ENCODE measurements around the gene AUTS2. TPM values are rescaled to one million over a fixed set of nuclear protein-coding genes. Genes with fewer than 3 reads are reported as not detected.

Gene AUTS2
- total RNA-seq, 1 experiment from 2014 or later: 2.5 TPM

DNA sequence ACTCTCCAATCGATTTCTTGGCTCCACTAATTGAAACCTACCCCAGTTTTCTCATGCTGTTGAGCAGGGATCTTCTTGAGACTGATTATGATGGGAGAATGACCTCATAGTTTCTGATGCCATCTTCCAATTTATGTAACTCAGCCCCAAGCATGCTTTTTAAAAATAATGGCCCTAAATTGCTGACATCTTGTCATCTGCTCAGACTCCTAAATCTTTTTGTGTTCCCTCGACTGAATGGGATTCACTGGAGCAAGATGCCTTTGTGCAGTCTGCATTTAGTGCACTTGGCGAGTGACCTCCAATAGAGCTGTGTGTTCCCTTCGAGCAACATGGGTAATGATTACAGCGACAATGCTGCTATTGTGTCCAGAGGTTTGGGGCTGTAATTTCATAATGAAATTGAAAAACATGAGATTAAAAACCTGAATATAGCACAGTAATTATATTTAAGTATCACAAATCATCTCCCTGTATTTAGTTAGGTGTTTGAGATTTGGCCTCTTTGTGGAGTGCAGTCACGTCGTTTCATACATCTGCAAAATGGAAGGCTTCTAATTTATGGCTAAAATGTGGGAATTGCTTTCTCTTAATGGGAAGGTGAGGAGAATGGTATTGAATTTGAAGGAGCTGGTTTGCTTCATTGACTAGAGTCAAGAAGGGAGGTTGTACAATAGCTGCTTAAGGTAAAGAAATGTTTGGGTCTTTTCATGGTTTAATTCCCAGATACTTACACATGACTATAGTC is 192.9 kb downstream of the AUTS2 start:
- intact Hi-C loops (cut with micrococcal nuclease; ENCODE audit: unreplicated experiment) (no loop called here), in situ Hi-C loops (cut with HindIII; ENCODE audit: low pct_unique_long_range_greater_than_20kb, low sequenced_read_pairs) (no loop called here)
- Histone ChIP-seq H3K27ac (ENCODE audit: low read length) (no peak overlapping the region), H3K27me3 (ENCODE audit: control insufficient read depth, insufficient read depth, low read length) (no peaks in the 10 kb centered on the region), H3K36me3 (ENCODE audit: control insufficient read depth, insufficient read depth, low read length) (no peaks in the 10 kb centered on the region), H3K4me3 (ENCODE audit: low read depth in 2 of 2, low read length in 2 of 2) (no peak overlapping the region), H3K9me3 (ENCODE audit: control insufficient read depth, insufficient read depth, low read depth, low read length) (no peaks in the 10 kb centered on the region), H3K4me1 (ENCODE audit: control insufficient read depth, insufficient read depth, low read length) (no peaks in the 10 kb centered on the region)
- DNase-seq (ENCODE audit: low read depth, low spot score) (no peak), ATAC-seq (no peak)
- CTCF ChIA-PET: no interaction called here
- BruUV-seq (replicated peaks): no TSS peak
- POLR2A ChIA-PET: no interaction called here
- TF ChIP-seq POLR2AphosphoS5 (IDR thresholded peaks at IDR 0.05; ENCODE audit: low read depth, low read length): no peak
- no peak for TF ChIP-seq SIN3A (IDR thresholded peaks at IDR 0.05; ENCODE audit: borderline replicate concordance, insufficient read depth, low read depth, low read length)
- TF ChIP-seq TCF7L2 (IDR thresholded peaks at IDR 0.05; ENCODE audit: low read depth, low read length): no peak

GRCh38 chr7:69791739-69792138 is 193.5 kb downstream of the AUTS2 start:
- ChIA-PET POLR2A (no interaction called here), CTCF (no interaction called here)
- Histone ChIP-seq H3K4me3 (ENCODE audit: low read depth in 2 of 2, low read length in 2 of 2) (no peak overlapping the region), H3K27ac (ENCODE audit: low read length) (no peak overlapping the region), H3K36me3 (ENCODE audit: control insufficient read depth, insufficient read depth, low read length) (no peaks in the 10 kb centered on the region), H3K9me3 (ENCODE audit: control insufficient read depth, insufficient read depth, low read depth, low read length) (no peaks in the 10 kb centered on the region), H3K27me3 (ENCODE audit: control insufficient read depth, insufficient read depth, low read length) (no peaks in the 10 kb centered on the region), H3K4me1 (ENCODE audit: control insufficient read depth, insufficient read depth, low read length) (no peaks in the 10 kb centered on the region)
- TF ChIP-seq, protein P1, sequence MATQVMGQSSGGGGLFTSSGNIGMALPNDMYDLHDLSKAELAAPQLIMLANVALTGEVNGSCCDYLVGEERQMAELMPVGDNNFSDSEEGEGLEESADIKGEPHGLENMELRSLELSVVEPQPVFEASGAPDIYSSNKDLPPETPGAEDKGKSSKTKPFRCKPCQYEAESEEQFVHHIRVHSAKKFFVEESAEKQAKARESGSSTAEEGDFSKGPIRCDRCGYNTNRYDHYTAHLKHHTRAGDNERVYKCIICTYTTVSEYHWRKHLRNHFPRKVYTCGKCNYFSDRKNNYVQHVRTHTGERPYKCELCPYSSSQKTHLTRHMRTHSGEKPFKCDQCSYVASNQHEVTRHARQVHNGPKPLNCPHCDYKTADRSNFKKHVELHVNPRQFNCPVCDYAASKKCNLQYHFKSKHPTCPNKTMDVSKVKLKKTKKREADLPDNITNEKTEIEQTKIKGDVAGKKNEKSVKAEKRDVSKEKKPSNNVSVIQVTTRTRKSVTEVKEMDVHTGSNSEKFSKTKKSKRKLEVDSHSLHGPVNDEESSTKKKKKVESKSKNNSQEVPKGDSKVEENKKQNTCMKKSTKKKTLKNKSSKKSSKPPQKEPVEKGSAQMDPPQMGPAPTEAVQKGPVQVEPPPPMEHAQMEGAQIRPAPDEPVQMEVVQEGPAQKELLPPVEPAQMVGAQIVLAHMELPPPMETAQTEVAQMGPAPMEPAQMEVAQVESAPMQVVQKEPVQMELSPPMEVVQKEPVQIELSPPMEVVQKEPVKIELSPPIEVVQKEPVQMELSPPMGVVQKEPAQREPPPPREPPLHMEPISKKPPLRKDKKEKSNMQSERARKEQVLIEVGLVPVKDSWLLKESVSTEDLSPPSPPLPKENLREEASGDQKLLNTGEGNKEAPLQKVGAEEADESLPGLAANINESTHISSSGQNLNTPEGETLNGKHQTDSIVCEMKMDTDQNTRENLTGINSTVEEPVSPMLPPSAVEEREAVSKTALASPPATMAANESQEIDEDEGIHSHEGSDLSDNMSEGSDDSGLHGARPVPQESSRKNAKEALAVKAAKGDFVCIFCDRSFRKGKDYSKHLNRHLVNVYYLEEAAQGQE (IDR thresholded peaks at IDR 0.05; ENCODE audit: insufficient read depth in 1 of 2, low read depth in 2 of 2, low read length in 1 of 2): no peak
- TF ChIP-seq CTCF (IDR thresholded peaks at IDR 0.05) (no peak), TCF7L2 (IDR thresholded peaks at IDR 0.05; ENCODE audit: low read depth, low read length) (no peak), SIN3A (IDR thresholded peaks at IDR 0.05; ENCODE audit: borderline replicate concordance, insufficient read depth, low read depth, low read length) (no peak), POLR2AphosphoS5 (IDR thresholded peaks at IDR 0.05; ENCODE audit: low read depth, low read length) (no peak)
- DNase-seq (ENCODE audit: low read depth, low spot score) (no peak), ATAC-seq (no peak)
- no TSS peak for BruUV-seq (replicated peaks)
- in situ Hi-C loops (cut with HindIII; ENCODE audit: low pct_unique_long_range_greater_than_20kb, low sequenced_read_pairs): no loop called here
- intact Hi-C loops (cut with micrococcal nuclease; ENCODE audit: unreplicated experiment): no loop called here

GRCh38 chr7:69795932-69796331 is 197.7 kb downstream of the AUTS2 start:
- no peaks in the 10 kb centered on the region for H3K27me3 ChIP-seq (ENCODE audit: control insufficient read depth, insufficient read depth, low read length)
- BruUV-seq (replicated peaks): no TSS peak
- H3K4me3 ChIP-seq (ENCODE audit: low read depth in 2 of 2, low read length in 2 of 2): no peak overlapping the region
- no peaks in the 10 kb centered on the region for H3K36me3 ChIP-seq (ENCODE audit: control insufficient read depth, insufficient read depth, low read length)
- ChIA-PET POLR2A (no interaction called here), CTCF (no interaction called here)
- no peak overlapping the region for H3K27ac ChIP-seq (ENCODE audit: low read length)
- DNase-seq (ENCODE audit: low read depth, low spot score) (no peak), ATAC-seq (no peak)
- TF ChIP-seq, protein P1 (IDR thresholded peaks at IDR 0.05; ENCODE audit: insufficient read depth in 1 of 2, low read depth in 2 of 2, low read length in 1 of 2): no peak
- no peak for TF ChIP-seq POLR2AphosphoS5 (IDR thresholded peaks at IDR 0.05; ENCODE audit: low read depth, low read length)
- no peak for TF ChIP-seq TCF7L2 (IDR thresholded peaks at IDR 0.05; ENCODE audit: low read depth, low read length)
- no peak for TF ChIP-seq SIN3A (IDR thresholded peaks at IDR 0.05; ENCODE audit: borderline replicate concordance, insufficient read depth, low read depth, low read length)
- no peak for TF ChIP-seq CTCF (IDR thresholded peaks at IDR 0.05)
- H3K9me3 ChIP-seq (ENCODE audit: control insufficient read depth, insufficient read depth, low read depth, low read length): no peaks in the 10 kb centered on the region
- no peaks in the 10 kb centered on the region for H3K4me1 ChIP-seq (ENCODE audit: control insufficient read depth, insufficient read depth, low read length)
- in situ Hi-C loops (cut with HindIII; ENCODE audit: low pct_unique_long_range_greater_than_20kb, low sequenced_read_pairs) (no loop called here), intact Hi-C loops (cut with micrococcal nuclease; ENCODE audit: unreplicated experiment) (no loop called here)

Measured in Panc1 (cell line).